A549 treated with AZD9567 at 1 μM for 4 hours (cell line): Measurements from ENCODE around the gene GDF3. TPM values are rescaled to one million over a fixed set of nuclear protein-coding genes. Genes with fewer than 3 reads are reported as not detected.

Source experiments
- total RNA-seq: library from RNA; stranded (reverse); fragments of 200-300 nt; extraction: Qiagen RNA extraction; gene quantifications from 5 replicates; pipeline ENCODE4 v1.2.3, GENCODE V29; 2022; ENCODE audit not compliant: insufficient read depth

GDF3 gene
- total RNA-seq, result not detected in 5 replicates

DNA sequence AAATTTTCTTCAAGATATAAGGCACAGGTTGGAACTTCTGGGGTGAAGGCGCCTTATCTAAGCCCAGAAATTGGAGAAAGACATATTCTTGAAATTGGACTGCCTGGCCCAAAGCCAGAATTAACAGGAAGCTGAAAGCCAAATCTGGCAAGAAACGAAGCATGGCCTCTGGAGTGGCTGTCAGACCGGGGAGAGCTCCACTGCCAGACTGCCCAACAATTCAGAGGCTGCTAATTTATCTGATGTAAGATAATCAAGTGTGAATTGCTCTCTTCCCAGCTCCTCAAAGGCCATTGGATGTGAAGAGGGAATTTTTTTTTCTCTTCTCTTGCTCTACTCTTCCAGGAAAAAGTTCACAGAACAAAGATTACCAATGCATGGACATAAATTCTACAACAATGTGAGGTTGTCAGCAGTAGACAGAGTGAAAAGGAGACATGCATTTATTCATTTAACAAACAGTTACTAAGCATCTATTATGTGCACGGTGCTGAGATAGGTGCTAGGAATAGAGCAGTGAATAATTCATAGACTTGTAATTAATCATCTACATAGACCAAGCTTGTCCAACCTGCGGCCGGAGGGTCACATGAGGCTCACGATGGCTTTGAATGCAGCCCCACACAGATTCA, at the start of gene GDF3:
Gene GDF3 (minus strand): TSS at position 210 of the 632 bp plus-strand sequence. CDS start 47 bp downstream, at position 163.

DNA sequence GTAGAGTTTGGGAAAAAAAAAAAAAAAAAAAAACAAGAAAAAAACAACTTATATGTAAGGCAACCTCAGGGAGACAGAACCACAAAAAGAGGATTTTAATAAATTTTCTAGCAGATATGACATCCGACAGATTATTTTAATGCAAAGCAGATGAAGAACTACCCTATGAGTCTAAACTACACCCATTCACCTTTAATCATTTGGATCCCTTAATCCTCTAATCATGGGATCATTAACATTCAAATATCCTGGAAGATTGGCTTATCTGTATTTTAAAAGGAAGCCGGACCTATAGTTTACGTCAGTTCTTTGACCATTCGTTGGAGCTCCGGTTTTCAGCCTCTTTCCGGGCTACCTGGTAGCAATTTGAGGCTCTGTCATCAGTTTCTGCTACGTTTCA, 15.6 kb upstream of the GDF3 start, which contains the start of gene DPPA3:
Gene DPPA3 (plus strand): TSS at position 301 of the 400 bp plus-strand sequence. CDS start 138 bp downstream, outside the sequence.

Other genes with a start within 250 kb of the GDF3 start
- gene CD163, start 192.0 kb downstream of the GDF3 start, total RNA-seq, result not detected in 5 replicates
- not detected in 5 replicates for gene APOBEC1, start 29.9 kb downstream of the GDF3 start, total RNA-seq
- gene DPPA3, start 15.7 kb upstream of the GDF3 start, total RNA-seq, result not detected in 5 replicates
- not detected in 5 replicates for gene CLEC4C, start 51.6 kb upstream of the GDF3 start, total RNA-seq
- gene NANOGNB, start 69.4 kb upstream of the GDF3 start, total RNA-seq, result not detected in 5 replicates
- not detected in 5 replicates for gene NANOG, start 93.6 kb upstream of the GDF3 start, total RNA-seq
- gene SLC2A14, start 177.1 kb upstream of the GDF3 start, total RNA-seq, result 0.20 to 1.2 TPM (median 0.34 TPM) in 5 replicates
- gene SLC2A3, start 240.4 kb upstream of the GDF3 start, total RNA-seq, result 4.8 to 8.1 TPM (median 5.3 TPM) in 5 replicates